Stomach (tissue), 9 donors: ENCODE data around the gene RBM18. TPM values are rescaled to one million over a fixed set of nuclear protein-coding genes. Genes with fewer than 3 reads are reported as not detected.

Source experiments
- DNase-seq, 2 donors: peaks; one replicate each; pipeline versions ENCODE4 v3.0.0 to v3.0.0-alpha.2; 2013 to 2019
- H3K27ac ChIP-seq, 5 donors: fragments of 200-600 bp in 4 of 5; sonication (generic) in 4 of 5; one replicate each; pipeline ENCODE4 v1.5.1; 2013 to 2019; ENCODE audit warnings: mild to moderate bottlenecking in 1 of 5, moderate library complexity in 1 of 5
- H3K27me3 ChIP-seq, 3 donors: fragments of 200-600 bp; sonication (generic); one replicate each; pipeline ENCODE4 v1.5.1; 2017 to 2019; ENCODE audit warnings: mixed run types in 1 of 3
- H3K36me3 ChIP-seq, 4 donors: fragments of 200-600 bp; sonication (generic); 1 replicate in 3 of 4; 2 replicates in 1 of 4; pipeline ENCODE4 v1.5.1; 2016 to 2019
- H3K4me1 ChIP-seq, 4 donors: fragments of 200-600 bp; sonication (generic); one replicate each; pipeline ENCODE4 v1.5.1; 2016 to 2019
- H3K4me3 ChIP-seq, 4 donors: fragments of 200-600 bp; sonication (generic) in 3 of 4; one replicate each; pipeline ENCODE4 v1.5.1; 2016 to 2019; ENCODE audit warnings: mild to moderate bottlenecking in 1 of 4
- H3K9me3 ChIP-seq, 4 donors: fragments of 200-600 bp; sonication (generic); one replicate each; pipeline ENCODE4 v1.5.1; 2016 to 2019
- CTCF ChIP-seq, 7 experiments: fragments of 450-650 bp in 4 of 7; fragments of 200-600 bp in 3 of 7; sonication (generic) in 3 of 7; IDR thresholded peaks; one replicate each; pipeline ENCODE4 v1.5.1; 2016 to 2019; ENCODE audit warnings: antibody characterized with exemption in 7 of 7, control low read depth in 2 of 7, mild to moderate bottlenecking in 1 of 7
- EP300 ChIP-seq: sonication (generic); formaldehyde crosslinking; IDR thresholded peaks from one replicate; pipeline ENCODE4 v1.6.1; 2017; ENCODE audit warnings: antibody characterized with exemption
- POLR2A ChIP-seq, 4 donors: fragments of 450-650 bp; IDR thresholded peaks; one replicate each; pipeline ENCODE4 v1.6.1; 2016; ENCODE audit warnings: antibody characterized with exemption in 4 of 4, control low read depth in 2 of 4, mild to moderate bottlenecking in 1 of 4, moderate library complexity in 1 of 4
- POLR2AphosphoS5 ChIP-seq, 3 donors: sonication (generic); formaldehyde crosslinking; IDR thresholded peaks; one replicate each; pipeline ENCODE4 v1.6.1; 2016; ENCODE audit warnings: antibody characterized with exemption in 3 of 3
- WGBS, 5 donors: extraction: QIAGEN DNeasy Blood & Tissue Kit in 3 of 5; methylation state at CpG; one replicate each; pipeline versions ENCODE4 v1.1.5 to v1.1.7; 2013 to 2018; 5-methylcytosine and 5-hydroxymethylcytosine counted together
- intact Hi-C: fragments of 100-400 bp; cut with DNase I; formaldehyde crosslinking; loops from one replicate; pipeline ENCODE4 v1.15.1; 2023; ENCODE audit warnings: low total_unique reads
- polyA plus RNA-seq, 3 donors: library from polyadenylated mRNA; stranded (reverse); fragments of 200-250 nt; gene quantifications; one replicate each; pipeline ENCODE4 v1.2.3, GENCODE V29; 2013
- total RNA-seq, 5 donors: library from RNA; depleted of rRNA; stranded (reverse); fragments of >200 nt; gene quantifications; one replicate each; pipeline versions ENCODE4 v1.1.0 to v1.2.3, GENCODE V29; 2014 to 2016
- donor health status: healthy with polysubstance abuse.
- donor health status: Bipolar disorder and iron deficiency.
- donor health status: healthy.

The RBM18 gene
- total and polyA plus RNA-seq, 8 donors, result 1.8 to 13.6 (median 6.5) TPM

- Histone ChIP-seq H3K4me1 (peaks cover 27 to 40% (median 36%) of the 10 kb centered on the region in 4 donors), H3K27ac (no peak overlapping the region), H3K4me3 (peak overlapping the region; percentile 37 to 59 (median 44)), H3K36me3 (no peaks in the 10 kb centered on the region), H3K9me3 (no peaks in the 10 kb centered on the region), H3K27me3 (peaks cover 29 to 100% (median 75%) of the 10 kb centered on the region in 3 donors)
- intact Hi-C loops, result no loop called here
- 15 to 23% (median 16%) methylated on average over 27 to 59 of the region's 59 CpGs for WGBS, 5 donors
- no peak for DNase-seq
- no peak for TF ChIP-seq POLR2AphosphoS5 (IDR thresholded peaks at IDR 0.05)
Observed at GRCh38 chr9:122226758-122227574, 37.7 kb downstream of the RBM18 start.

- peaks cover 27 to 45% (median 38%) of the 10 kb centered on the region in 4 donors for H3K4me1 ChIP-seq
- WGBS, 5 donors, result 14 to 21% (median 14%) methylated on average over 19 to 51 of the region's 51 CpGs
- H3K27me3 ChIP-seq, result peaks cover 30 to 100% (median 82%) of the 10 kb centered on the region in 3 donors
- no peak for DNase-seq
- no peaks in the 10 kb centered on the region for H3K9me3 ChIP-seq
- H3K36me3 ChIP-seq, result no peaks in the 10 kb centered on the region
- H3K27ac ChIP-seq, result no peak overlapping the region
- intact Hi-C loops, result no loop called here
- H3K4me3 ChIP-seq, result peak overlapping the region; percentile 17 to 38 (median 23)
- TF ChIP-seq POLR2A (IDR thresholded peaks at IDR 0.05) (no peak), CTCF (IDR thresholded peaks at IDR 0.05) (no peak), EP300 (no peak), POLR2AphosphoS5 (IDR thresholded peaks at IDR 0.05) (no peak)
Observed at GRCh38 chr9:122226142-122226757, 38.4 kb downstream of the RBM18 start.

GRCh38 chr9:122225312-122226141 lies 39.1 kb downstream of the RBM18 start:
- intact Hi-C loops, result no loop called here
- WGBS, 5 donors, result 29 to 54% (median 35%) methylated on average over 41 to 51 of the region's 51 CpGs
- no peaks in the 10 kb centered on the region for H3K36me3 ChIP-seq
- H3K27ac ChIP-seq, result no peak overlapping the region
- no peak for TF ChIP-seq CTCF (IDR thresholded peaks at IDR 0.05)
- TF ChIP-seq POLR2A (IDR thresholded peaks at IDR 0.05), result no peak
- no peak for TF ChIP-seq EP300
- TF ChIP-seq POLR2AphosphoS5 (IDR thresholded peaks at IDR 0.05), result no peak
- H3K9me3 ChIP-seq, result no peaks in the 10 kb centered on the region
- peak overlapping the region; percentile 17 to 38 (median 23) for H3K4me3 ChIP-seq
- H3K27me3 ChIP-seq, result peaks cover 37 to 100% (median 88%) of the 10 kb centered on the region in 3 donors
- no peak for DNase-seq
- H3K4me1 ChIP-seq, result peaks cover 27 to 53% (median 43%) of the 10 kb centered on the region in 4 donors

- no peak for DNase-seq
- TF ChIP-seq CTCF (IDR thresholded peaks at IDR 0.05), result no peak
- TF ChIP-seq EP300, result no peak
- TF ChIP-seq POLR2A (IDR thresholded peaks at IDR 0.05), result no peak
- no peak for TF ChIP-seq POLR2AphosphoS5 (IDR thresholded peaks at IDR 0.05)
- peaks cover 38 to 64% (median 57%) of the 10 kb centered on the region in 4 donors for H3K4me1 ChIP-seq
- H3K36me3 ChIP-seq, result no peaks in the 10 kb centered on the region
- no peak overlapping the region for H3K4me3 ChIP-seq
- 72 to 89% (median 80%) methylated on average over 2 to 5 of the region's 5 CpGs for WGBS, 5 donors
- no peak overlapping the region for H3K27ac ChIP-seq
- H3K27me3 ChIP-seq, result peaks cover 47 to 100% (median 88%) of the 10 kb centered on the region in 3 donors
- intact Hi-C loops, result no loop called here
- no peaks in the 10 kb centered on the region for H3K9me3 ChIP-seq
Observed at GRCh38 chr9:122223435-122223834, 41.2 kb downstream of the RBM18 start.
